ENCODE data around the gene POPDC3.

DNA sequence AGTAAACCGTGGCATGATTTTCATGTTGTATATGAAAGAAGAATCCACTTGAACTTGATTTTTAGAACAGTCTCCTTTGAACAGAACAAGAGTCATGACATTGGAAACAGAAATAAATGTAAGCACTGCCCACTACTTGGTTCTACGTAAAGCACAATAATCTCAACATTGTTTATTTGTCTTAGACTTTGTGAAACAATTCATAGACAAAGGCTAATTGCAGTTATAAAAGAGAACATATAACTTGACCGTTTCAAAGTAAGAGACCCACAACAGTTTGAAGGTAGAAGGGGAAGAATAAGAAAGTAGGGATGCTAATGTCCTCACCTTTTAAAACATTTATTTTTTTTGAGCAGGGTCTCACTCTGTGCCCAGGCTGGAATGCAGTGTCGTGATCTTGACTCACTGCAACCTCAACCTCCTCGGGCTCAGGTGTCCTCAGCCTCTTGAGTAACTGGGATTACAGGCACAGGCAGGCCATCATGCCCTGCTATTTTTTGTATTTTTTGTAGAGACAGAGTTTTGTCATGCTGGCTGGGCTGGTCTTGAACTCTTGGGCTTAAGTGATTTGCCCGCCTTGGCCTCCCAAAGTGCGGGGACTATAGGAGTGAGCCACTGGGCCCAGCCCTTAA is 71.1 kb downstream of the POPDC3 start:
- TF ChIP-seq, protein P1, sequence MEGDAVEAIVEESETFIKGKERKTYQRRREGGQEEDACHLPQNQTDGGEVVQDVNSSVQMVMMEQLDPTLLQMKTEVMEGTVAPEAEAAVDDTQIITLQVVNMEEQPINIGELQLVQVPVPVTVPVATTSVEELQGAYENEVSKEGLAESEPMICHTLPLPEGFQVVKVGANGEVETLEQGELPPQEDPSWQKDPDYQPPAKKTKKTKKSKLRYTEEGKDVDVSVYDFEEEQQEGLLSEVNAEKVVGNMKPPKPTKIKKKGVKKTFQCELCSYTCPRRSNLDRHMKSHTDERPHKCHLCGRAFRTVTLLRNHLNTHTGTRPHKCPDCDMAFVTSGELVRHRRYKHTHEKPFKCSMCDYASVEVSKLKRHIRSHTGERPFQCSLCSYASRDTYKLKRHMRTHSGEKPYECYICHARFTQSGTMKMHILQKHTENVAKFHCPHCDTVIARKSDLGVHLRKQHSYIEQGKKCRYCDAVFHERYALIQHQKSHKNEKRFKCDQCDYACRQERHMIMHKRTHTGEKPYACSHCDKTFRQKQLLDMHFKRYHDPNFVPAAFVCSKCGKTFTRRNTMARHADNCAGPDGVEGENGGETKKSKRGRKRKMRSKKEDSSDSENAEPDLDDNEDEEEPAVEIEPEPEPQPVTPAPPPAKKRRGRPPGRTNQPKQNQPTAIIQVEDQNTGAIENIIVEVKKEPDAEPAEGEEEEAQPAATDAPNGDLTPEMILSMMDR (IDR thresholded peaks at IDR 0.05) = no peak
- no peak for TF ChIP-seq POLR2A (IDR thresholded peaks at IDR 0.05)
- no peak for TF ChIP-seq EP300 (IDR thresholded peaks at IDR 0.05; ENCODE audit: low read depth)
- no peak for TF ChIP-seq POLR2AphosphoS5 (IDR thresholded peaks at IDR 0.05)

Data from transverse colon (tissue), 4 donors.